ENCODE data around the gene SLC25A19.
A peak's percentile ranks its signal among the peaks of the same experiment; 100 is the strongest.

DNA sequence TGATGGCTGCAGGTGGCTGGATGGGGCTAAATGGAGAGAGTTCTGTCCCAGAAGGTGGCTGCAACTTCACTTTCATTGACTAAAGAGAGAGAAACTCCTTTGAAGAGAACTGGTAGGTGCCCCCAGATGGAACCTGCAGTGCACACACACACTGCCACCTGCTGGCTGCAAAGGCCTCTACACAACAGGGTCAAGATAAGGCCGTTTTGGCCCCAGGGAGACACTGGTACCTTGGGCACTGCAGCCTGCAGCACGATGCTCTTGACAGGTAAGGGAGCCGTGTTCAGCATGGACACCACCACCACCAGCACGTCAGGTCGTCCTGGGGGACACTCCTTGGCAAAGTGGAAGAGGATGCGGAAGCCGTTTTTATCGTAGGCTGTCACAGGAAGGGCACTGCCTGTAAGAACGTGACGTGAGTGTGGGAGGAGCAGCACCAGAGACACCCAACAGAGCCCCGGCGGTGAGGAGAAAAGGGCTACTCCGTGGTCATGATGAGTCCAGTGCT is 50.5 kb downstream of the SLC25A19 start:
- TF ChIP-seq POLR2AphosphoS5 (IDR thresholded peaks at IDR 0.05; ENCODE audit: low read depth, low read length) (0 out of 2 replicates have a peak, but pooled peaks have one; percentile 6), TAF1 (IDR thresholded peaks at IDR 0.05; ENCODE audit: borderline replicate concordance, insufficient read depth, low read length) (no peak)

Measured in PFSK-1 (cell line).